ENCODE measurements around the gene GLIS1.

GLIS1 gene

GRCh38 chr1:53739109-53739681, at the start of gene GLIS1:
Gene GLIS1, minus strand, starts transcription at chr1:53739164. Its CDS starts 1,100 bp downstream, at chr1:53738064.
- H3K27ac ChIP-seq (ENCODE audit: low read depth, low read length) = no peak within 1 kb of the TSS
- H3K9me2 ChIP-seq (replicated peaks; ENCODE audit: control insufficient read depth, low read length) = no peaks in the 10 kb centered on the region

GRCh38 chr1:53787655-53788054, 48.7 kb upstream of the GLIS1 start:
- Histone ChIP-seq H3K27me3 (ENCODE audit: control insufficient read depth, low read length) (no peaks in the 10 kb centered on the region), H3K4me3 (ENCODE audit: low read length) (no peak overlapping the region), H3K9me2 (replicated peaks; ENCODE audit: control insufficient read depth, low read length) (no peaks in the 10 kb centered on the region), H3K27ac (ENCODE audit: low read depth, low read length) (no peak overlapping the region), H3F3A (ENCODE audit: control insufficient read depth, insufficient read depth) (no peaks in the 10 kb centered on the region; the same call in 1 of the 2 replicates), H3K9me3 (ENCODE audit: control insufficient read depth, insufficient read depth, low read length) (no peaks in the 10 kb centered on the region), H4K20me1 (ENCODE audit: control insufficient read depth, insufficient read depth, low read depth, low read length) (no peaks in the 10 kb centered on the region), H3K36me3 (ENCODE audit: control insufficient read depth, low read length) (peaks cover 79% of the 10 kb centered on the region), H3K4me1 (ENCODE audit: control insufficient read depth, low read length) (no peaks in the 10 kb centered on the region), H3K79me2 (ENCODE audit: control insufficient read depth, low read length) (0 out of 2 replicates have a peak, but pooled peaks cover 3% of the 10 kb centered on the region), H3K4me2 (ENCODE audit: low read length) (no peak overlapping the region)
- TF ChIP-seq EZH2phosphoT487 (IDR thresholded peaks at IDR 0.05; ENCODE audit: borderline replicate concordance, low read length) = no peak
- no peak for TF ChIP-seq CTCF (IDR thresholded peaks at IDR 0.05; ENCODE audit: low read depth, low read length, poor library complexity, severe bottlenecking)

More at GRCh38 chr1:53739109-53739681, at the start of gene GLIS1:
- no peaks in the 10 kb centered on the region for H4K20me1 ChIP-seq (ENCODE audit: control insufficient read depth, insufficient read depth, low read depth, low read length)
- no peaks in the 10 kb centered on the region for H3K36me3 ChIP-seq (ENCODE audit: control insufficient read depth, low read length)
- no peak for TF ChIP-seq CTCF (IDR thresholded peaks at IDR 0.05; ENCODE audit: low read depth, low read length, poor library complexity, severe bottlenecking)
- no peak for TF ChIP-seq EZH2phosphoT487 (IDR thresholded peaks at IDR 0.05; ENCODE audit: borderline replicate concordance, low read length)
- peaks cover 7% of the 10 kb centered on the region for H3K4me1 ChIP-seq (ENCODE audit: control insufficient read depth, low read length)
- H3K79me2 ChIP-seq (ENCODE audit: control insufficient read depth, low read length) = no peaks in the 10 kb centered on the region
- peak within 1 kb of the TSS; percentile 78 for H3K4me2 ChIP-seq (ENCODE audit: low read length)
- H3F3A ChIP-seq (ENCODE audit: control insufficient read depth, insufficient read depth) = no peaks in the 10 kb centered on the region
- H3K9me3 ChIP-seq (ENCODE audit: control insufficient read depth, insufficient read depth, low read length) = peaks cover 15% of the 10 kb centered on the region
- peak within 1 kb of the TSS; percentile 65 for H3K4me3 ChIP-seq (ENCODE audit: low read length)
- H3K27me3 ChIP-seq (ENCODE audit: control insufficient read depth, low read length) = peaks cover 57% of the 10 kb centered on the region

GRCh38 chr1:53783056-53783455, 44.1 kb upstream of the GLIS1 start:
- Histone ChIP-seq H3F3A (ENCODE audit: control insufficient read depth, insufficient read depth) (peaks cover 5% of the 10 kb centered on the region; the same call in 1 of the 2 replicates), H3K27ac (ENCODE audit: low read depth, low read length) (no peak overlapping the region), H3K4me3 (ENCODE audit: low read length) (no peak overlapping the region), H3K4me2 (ENCODE audit: low read length) (no peak overlapping the region), H4K20me1 (ENCODE audit: control insufficient read depth, insufficient read depth, low read depth, low read length) (no peaks in the 10 kb centered on the region), H3K27me3 (ENCODE audit: control insufficient read depth, low read length) (no peaks in the 10 kb centered on the region), H3K79me2 (ENCODE audit: control insufficient read depth, low read length) (peaks cover 20% of the 10 kb centered on the region), H3K9me2 (replicated peaks; ENCODE audit: control insufficient read depth, low read length) (no peaks in the 10 kb centered on the region), H3K9me3 (ENCODE audit: control insufficient read depth, insufficient read depth, low read length) (no peaks in the 10 kb centered on the region), H3K4me1 (ENCODE audit: control insufficient read depth, low read length) (no peaks in the 10 kb centered on the region), H3K36me3 (ENCODE audit: control insufficient read depth, low read length) (peaks cover 87% of the 10 kb centered on the region)
- TF ChIP-seq EZH2phosphoT487 (IDR thresholded peaks at IDR 0.05; ENCODE audit: borderline replicate concordance, low read length) (no peak), CTCF (IDR thresholded peaks at IDR 0.05; ENCODE audit: low read depth, low read length, poor library complexity, severe bottlenecking) (no peak)

Data from DOHH2 (cell line).